GM12878 (cell line): ENCODE data around the gene GRIK2. TPM values are rescaled to one million over a fixed set of nuclear protein-coding genes. Genes with fewer than 3 reads are reported as not detected.

ENCODE experiments used
- ATAC-seq: fragments of 200-7000 bp; cut with Tn5 transposase; 3 replicates; pipeline ENCODE4 v1.9.1; 2020; ENCODE audit warnings: mild to moderate bottlenecking, moderate library complexity
- BruUV-seq: library from RNA; stranded (reverse); fragments of 400-500 nt; replicated peaks from 2 replicates; lab custom pipeline; 2021; lab: Mats Ljungman, UMichigan
- CTCF ChIA-PET: fragments of 300-600 bp; sonication (Branson Sonifier 250); formaldehyde crosslinking; extraction: SDS; loops from one replicate; lab custom pipeline; 2021; ENCODE audit warnings: inconsistent platforms; lab: Yijun Ruan, JAX
- POLR2A ChIA-PET: fragments of 350-600 bp; formaldehyde crosslinking; extraction: SDS; loops from one replicate; lab custom pipeline; 2021; ENCODE audit warnings: inconsistent platforms; lab: Charles Lee
- RAD21 ChIA-PET: fragments of 300-600 bp; sonication (Branson Sonifier 250); formaldehyde crosslinking; loops from one replicate; lab custom pipeline; 2023; ENCODE audit warnings: antibody characterized with exemption; ENCODE audit not compliant: unreplicated experiment; lab: Charles Lee
- SMC1A ChIA-PET: fragments of 300-600 bp; sonication (Branson Sonifier 250); formaldehyde crosslinking; loops from one replicate; lab custom pipeline; 2023; ENCODE audit not compliant: unreplicated experiment, uncharacterized antibody; lab: Charles Lee
- DNase-seq: peaks from one replicate; pipeline ENCODE4 v3.0.0-alpha.2; 2011; ENCODE audit warnings: low read depth, low spot score
- FAIRE-seq: peaks from 3 replicates; lab custom pipeline; 2011; peaks lifted over from hg19 to GRCh38; lab: Jason Lieb, UNC
- H2AFZ ChIP-seq: 2 replicates; pipeline ENCODE4 v1.6.0; 2011; ENCODE audit warnings: low read depth, low read length, control low read depth; ENCODE audit not compliant: control insufficient read depth
- H3K27ac ChIP-seq: 2 replicates; pipeline ENCODE4 v1.5.1; 2011; ENCODE audit warnings: control low read depth; ENCODE audit not compliant: control insufficient read depth, insufficient read depth
- H3K27me3 ChIP-seq, 2 experiments: replicated peaks in 1 of 2; 2 replicates each; pipeline versions ENCODE4 v1.6.0 to v1.6.1; 2011; ENCODE audit warnings: low read length in 1 of 2; ENCODE audit not compliant: control insufficient read depth in 2 of 2, insufficient read depth in 2 of 2
- H3K36me3 ChIP-seq, 2 experiments: 2 replicates each; pipeline ENCODE4 v1.5.1; 2011; ENCODE audit warnings: low read length in 1 of 2; ENCODE audit not compliant: control insufficient read depth in 2 of 2, insufficient read depth in 2 of 2
- H3K4me1 ChIP-seq: 2 replicates; pipeline ENCODE4 v1.6.1; 2011; ENCODE audit warnings: mild to moderate bottlenecking, low read length, moderate library complexity, mixed read lengths; ENCODE audit not compliant: control insufficient read depth, insufficient read depth
- H3K4me2 ChIP-seq: 2 replicates; pipeline ENCODE4 v1.6.0; 2011; ENCODE audit warnings: control low read depth; ENCODE audit not compliant: control insufficient read depth, insufficient read depth
- H3K4me3 ChIP-seq: fragments of 200-600 bp; sonication (generic); 2 replicates; pipeline ENCODE4 v1.5.1; 2016
- H3K79me2 ChIP-seq: 2 replicates; pipeline ENCODE4 v1.6.0; 2011; ENCODE audit warnings: low read length; ENCODE audit not compliant: control insufficient read depth, insufficient read depth
- H3K9ac ChIP-seq: 2 replicates; pipeline ENCODE4 v1.8.0; 2011; ENCODE audit warnings: low read length, control low read depth, mixed read lengths; ENCODE audit not compliant: control insufficient read depth, insufficient read depth
- H3K9me3 ChIP-seq: replicated peaks from 3 replicates; pipeline ENCODE4 v1.5.1; 2011; ENCODE audit warnings: mild to moderate bottlenecking, low read length; ENCODE audit not compliant: control insufficient read depth, insufficient read depth
- H4K20me1 ChIP-seq: 2 replicates; pipeline ENCODE4 v1.6.0; 2011; ENCODE audit not compliant: control insufficient read depth, insufficient read depth
- CEBPZ ChIP-seq: fragments of 150-350 bp; IDR thresholded peaks from 2 replicates; pipeline ENCODE4 v1.6.1; 2016; ENCODE audit warnings: low read depth, low read length
- CREB1 ChIP-seq: IDR thresholded peaks from 2 replicates; pipeline ENCODE4 v1.6.1; 2012; ENCODE audit warnings: low read depth, mild to moderate bottlenecking, inconsistent platforms
- CREM ChIP-seq: IDR thresholded peaks from 2 replicates; pipeline ENCODE4 v1.6.1; 2014; ENCODE audit warnings: antibody characterized with exemption, low read depth
- DPF2 ChIP-seq: fragments of 450-650 bp; IDR thresholded peaks from 2 replicates; pipeline ENCODE4 v1.6.1; 2017; ENCODE audit warnings: mild to moderate bottlenecking
- EED ChIP-seq: sonication (generic); IDR thresholded peaks from 2 replicates; pipeline ENCODE4 v1.6.1; 2016; ENCODE audit warnings: antibody characterized with exemption, low read depth
- FOS ChIP-seq: IDR thresholded peaks from 3 replicates; pipeline ENCODE4 v1.6.1; 2011; ENCODE audit warnings: borderline replicate concordance; ENCODE audit not compliant: insufficient read length; ENCODE audit errors: extremely low read depth
- FOXM1 ChIP-seq: IDR thresholded peaks from 2 replicates; pipeline ENCODE4 v1.6.1; 2012; ENCODE audit warnings: low read depth, mild to moderate bottlenecking, inconsistent platforms, low read length, moderate library complexity
- IKZF2 ChIP-seq, 2 experiments: fragments of 450-650 bp; IDR thresholded peaks; 2 replicates each; pipeline ENCODE4 v1.6.1; 2017; ENCODE audit warnings: mild to moderate bottlenecking in 2 of 2, moderate library complexity in 2 of 2
- MTA3 ChIP-seq: IDR thresholded peaks from 2 replicates; pipeline ENCODE4 v1.6.1; 2012; ENCODE audit warnings: low read length, inconsistent platforms, borderline replicate concordance
- MYB ChIP-seq: fragments of 150-350 bp; IDR thresholded peaks from 2 replicates; pipeline ENCODE4 v1.6.1; 2014; ENCODE audit warnings: mild to moderate bottlenecking, low read depth, low read length, borderline replicate concordance
- NR2C1 ChIP-seq: fragments of 450-650 bp; IDR thresholded peaks from 2 replicates; pipeline ENCODE4 v1.6.1; 2017; ENCODE audit warnings: antibody characterized with exemption, mild to moderate bottlenecking, moderate library complexity
- PAX5 ChIP-seq: IDR thresholded peaks from 2 replicates; pipeline ENCODE4 v1.6.1; 2011; ENCODE audit warnings: low read depth, low read length, borderline replicate concordance
- RELA ChIP-seq: fragments of 450-650 bp; IDR thresholded peaks from 2 replicates; pipeline ENCODE4 v1.8.0; 2014; ENCODE audit warnings: borderline replicate concordance; ENCODE audit not compliant: partially characterized antibody
- SIX5 ChIP-seq: IDR thresholded peaks from 2 replicates; pipeline ENCODE4 v1.6.1; 2011; ENCODE audit warnings: mild to moderate bottlenecking, low read depth, low read length, moderate library complexity; ENCODE audit not compliant: severe bottlenecking
- SRF ChIP-seq, 2 experiments: IDR thresholded peaks; 2 replicates each; pipeline ENCODE4 v1.6.1; 2011; ENCODE audit warnings: low read depth in 2 of 2, low read length in 2 of 2, mild to moderate bottlenecking in 1 of 2, moderate library complexity in 1 of 2
- ZNF217 ChIP-seq: fragments of 450-650 bp; IDR thresholded peaks from 2 replicates; pipeline ENCODE4 v1.6.1; 2017; ENCODE audit warnings: antibody characterized with exemption, mild to moderate bottlenecking
- WGBS: methylation state at CpG from one replicate; pipeline ENCODE4 v1.1.6; 2016; ENCODE audit warnings: low lambda C conversion rate; ENCODE audit not compliant: insufficient replicate concordance, insufficient coverage; ENCODE audit errors: missing lambda C conversion rate; 5-methylcytosine and 5-hydroxymethylcytosine counted together
- in situ Hi-C: fragments of 300-500 bp; cut with MboI; formaldehyde crosslinking; loops from 9 replicates; pipeline ENCODE4 v1.14.3; 2018; ENCODE audit warnings: mixed read lengths
- intact Hi-C: fragments of 100-400 bp; cut with micrococcal nuclease; formaldehyde crosslinking; loops from one replicate; pipeline ENCODE4 v1.14.2; 2022; ENCODE audit not compliant: unreplicated experiment
- polyA plus RNA-seq, 11 experiments: library from polyadenylated mRNA; depleted of rRNA in 4 of 11; unstranded in 6 of 11; stranded (reverse) in 5 of 11; fragments of >200 nt; fragmentation: Nextera tagmentation in 4 of 11; fragmentation: Illumina TruSeq in 1 of 11; extraction: Ambion mirVana in 4 of 11; extraction: Trizol in 1 of 11; gene quantifications; 1 replicate in 1 of 11; 2 replicates in 10 of 11; pipeline versions ENCODE4 v1.2.1 to v1.2.3, GENCODE V29; 2011 to 2016; ENCODE audit warnings: inconsistent platforms in 2 of 11, missing spikeins in 2 of 11, low read depth in 1 of 11
- total RNA-seq, 4 experiments: library from RNA; depleted of rRNA in 3 of 4; stranded (reverse); fragments of >200 nt in 3 of 4; fragmentation: Illumina TruSeq in 1 of 4; extraction: Trizol in 1 of 4; gene quantifications; 2 replicates each; pipeline versions ENCODE4 v1.2.1 to v1.2.3, GENCODE V29; 2013 to 2021
- TF ChIP-seq, protein P1 (sequence below): fragments of 450-650 bp; IDR thresholded peaks from 2 replicates; pipeline ENCODE4 v1.6.1; 2017; ENCODE audit warnings: low read depth, mild to moderate bottlenecking, moderate library complexity

GRIK2 gene
- total and polyA plus RNA-seq, 10 of the 15 experiments (the other 5 are each of a cell fraction or from before 2014, with no cell fraction given), result not detected

DNA sequence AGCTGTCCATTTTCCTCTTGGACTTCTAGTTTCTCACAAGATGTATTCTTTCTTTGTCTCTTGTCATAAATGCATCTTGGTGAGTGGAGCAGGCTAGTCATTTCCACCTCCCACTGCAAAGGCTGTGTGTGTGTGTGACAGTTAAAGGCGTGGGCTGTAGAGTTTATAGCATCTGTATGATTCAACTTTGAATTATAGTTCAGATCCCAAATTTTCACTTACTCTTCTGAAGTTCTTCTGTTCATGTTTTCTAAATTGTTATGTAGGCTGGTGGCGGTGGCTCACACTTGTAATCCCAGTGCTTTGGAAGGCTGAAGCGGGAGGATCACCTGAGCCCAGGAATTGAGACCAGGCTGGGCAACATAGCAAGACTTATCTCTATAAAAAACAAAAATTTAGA lies 44.7 kb upstream of the GRIK2 start:
- ATAC-seq (no peak), FAIRE-seq (no peak), DNase-seq (no peak)
- Histone ChIP-seq H3K79me2 (no peaks in the 10 kb centered on the region), H3K36me3 (no peaks in the 10 kb centered on the region), H3K4me2 (no peak overlapping the region), H4K20me1 (no peaks in the 10 kb centered on the region), H3K4me1 (no peaks in the 10 kb centered on the region), H3K9ac (no peak overlapping the region), H2AFZ (no peak overlapping the region), H3K27me3 (no peaks in the 10 kb centered on the region), H3K9me3 (no peaks in the 10 kb centered on the region), H3K4me3 (no peak overlapping the region), H3K27ac (no peak overlapping the region)
- TF ChIP-seq CEBPZ (no peak), NR2C1 (no peak), FOXM1 (no peak), RELA (no peak), DPF2 (no peak), CREB1 (no peak), CREM (no peak), ZNF217 (no peak), FOS (no peak), MTA3 (no peak), IKZF2 (IDR thresholded peaks at IDR 0.05) (no peak), SIX5 (no peak), EED (no peak), MYB (no peak), PAX5 (no peak), SRF (IDR thresholded peaks at IDR 0.05; ENCODE audit: low read depth in 2 of 2, low read length in 2 of 2) (no peak)
- TF ChIP-seq, protein P1, sequence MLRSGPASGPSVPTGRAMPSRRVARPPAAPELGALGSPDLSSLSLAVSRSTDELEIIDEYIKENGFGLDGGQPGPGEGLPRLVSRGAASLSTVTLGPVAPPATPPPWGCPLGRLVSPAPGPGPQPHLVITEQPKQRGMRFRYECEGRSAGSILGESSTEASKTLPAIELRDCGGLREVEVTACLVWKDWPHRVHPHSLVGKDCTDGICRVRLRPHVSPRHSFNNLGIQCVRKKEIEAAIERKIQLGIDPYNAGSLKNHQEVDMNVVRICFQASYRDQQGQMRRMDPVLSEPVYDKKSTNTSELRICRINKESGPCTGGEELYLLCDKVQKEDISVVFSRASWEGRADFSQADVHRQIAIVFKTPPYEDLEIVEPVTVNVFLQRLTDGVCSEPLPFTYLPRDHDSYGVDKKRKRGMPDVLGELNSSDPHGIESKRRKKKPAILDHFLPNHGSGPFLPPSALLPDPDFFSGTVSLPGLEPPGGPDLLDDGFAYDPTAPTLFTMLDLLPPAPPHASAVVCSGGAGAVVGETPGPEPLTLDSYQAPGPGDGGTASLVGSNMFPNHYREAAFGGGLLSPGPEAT, result no peak
- no TSS peak for BruUV-seq
- in situ Hi-C loops (no loop called here), intact Hi-C loops (no loop called here)
- CTCF ChIA-PET, result no interaction called here
- WGBS, result 16% methylated on average over 3 of the region's 3 CpGs
- POLR2A ChIA-PET, result interaction anchor here (0.6 kb wide), 1 partner anchor 124 kb away, joined by 3 read pairs; no protein-coding TSS in a partner anchor
- SMC1A ChIA-PET, result no interaction called here
- RAD21 ChIA-PET, result no interaction called here
